Measurements from ENCODE around the gene SLC12A7. TPM values are rescaled to one million over a fixed set of nuclear protein-coding genes. Genes with fewer than 3 reads are reported as not detected.

SLC12A7 gene
- total RNA-seq, 1 experiment from 2014 or later: 30.8 TPM

GRCh38 chr5:1054018-1054798, 57.7 kb downstream of the SLC12A7 start:
- H3K23ac ChIP-seq (ENCODE audit: insufficient read length, low read depth, low read length): no peak overlapping the region
- no peak overlapping the region for H3K27ac ChIP-seq (ENCODE audit: insufficient read length, low read depth, low read length)
- no peak overlapping the region for H2BK12ac ChIP-seq (ENCODE audit: insufficient read length, low read depth, low read length)
- H3K27me3 Mint-ChIP-seq (ENCODE audit: low read depth): no peaks in the 10 kb centered on the region; the same call in 1 of the 2 replicates
- H3K27ac Mint-ChIP-seq: 0 out of 7 replicates have a peak overlapping the region, but pooled peaks of 1 of the 3 experiments have one; percentile 55
- H3K4me1 ChIP-seq (ENCODE audit: insufficient read depth, low read length): no peaks in the 10 kb centered on the region
- H3K18ac ChIP-seq (ENCODE audit: insufficient read length, low read depth, low read length): no peak overlapping the region
- no peak overlapping the region for H2BK20ac ChIP-seq (ENCODE audit: low read depth, low read length, poor library complexity, severe bottlenecking)
- H3K79me2 ChIP-seq (ENCODE audit: insufficient read depth, low read length): no peaks in the 10 kb centered on the region
- H3K9ac ChIP-seq (ENCODE audit: extremely low read depth, insufficient read length, low read length): no peak overlapping the region
- no peak overlapping the region for H3K4me3 Mint-ChIP-seq
- H3K9me3 ChIP-seq (ENCODE audit: control insufficient read depth, low read depth, low read length): no peaks in the 10 kb centered on the region
- H3K27me3 ChIP-seq (ENCODE audit: insufficient read depth, low read length): no peaks in the 10 kb centered on the region
- TF ChIP-seq, protein P1, sequence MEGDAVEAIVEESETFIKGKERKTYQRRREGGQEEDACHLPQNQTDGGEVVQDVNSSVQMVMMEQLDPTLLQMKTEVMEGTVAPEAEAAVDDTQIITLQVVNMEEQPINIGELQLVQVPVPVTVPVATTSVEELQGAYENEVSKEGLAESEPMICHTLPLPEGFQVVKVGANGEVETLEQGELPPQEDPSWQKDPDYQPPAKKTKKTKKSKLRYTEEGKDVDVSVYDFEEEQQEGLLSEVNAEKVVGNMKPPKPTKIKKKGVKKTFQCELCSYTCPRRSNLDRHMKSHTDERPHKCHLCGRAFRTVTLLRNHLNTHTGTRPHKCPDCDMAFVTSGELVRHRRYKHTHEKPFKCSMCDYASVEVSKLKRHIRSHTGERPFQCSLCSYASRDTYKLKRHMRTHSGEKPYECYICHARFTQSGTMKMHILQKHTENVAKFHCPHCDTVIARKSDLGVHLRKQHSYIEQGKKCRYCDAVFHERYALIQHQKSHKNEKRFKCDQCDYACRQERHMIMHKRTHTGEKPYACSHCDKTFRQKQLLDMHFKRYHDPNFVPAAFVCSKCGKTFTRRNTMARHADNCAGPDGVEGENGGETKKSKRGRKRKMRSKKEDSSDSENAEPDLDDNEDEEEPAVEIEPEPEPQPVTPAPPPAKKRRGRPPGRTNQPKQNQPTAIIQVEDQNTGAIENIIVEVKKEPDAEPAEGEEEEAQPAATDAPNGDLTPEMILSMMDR (conservative IDR thresholded peaks at IDR 0.05): no peak
- H2AFZ ChIP-seq (ENCODE audit: low read length): no peak overlapping the region
- H3K79me1 ChIP-seq (ENCODE audit: insufficient read depth, low read depth, low read length, poor library complexity, severe bottlenecking): no peaks in the 10 kb centered on the region
- no peak for DNase-seq
- peaks cover 6 to 35% (median 31%) of the 10 kb centered on the region in 3 experiments for H3K36me3 Mint-ChIP-seq (ENCODE audit: insufficient read depth in 1 of 3, low read depth in 3 of 3)
- H3K56ac ChIP-seq (ENCODE audit: insufficient read length, low read depth, low read length): no peak overlapping the region
- H2BK15ac ChIP-seq (ENCODE audit: low read depth, low read length): no peak overlapping the region
- H2BK5ac ChIP-seq (ENCODE audit: insufficient read length, low read length): no peak overlapping the region
- H4K8ac ChIP-seq (replicated peaks; ENCODE audit: insufficient read length, low read depth, low read length): no peak overlapping the region
- no peak overlapping the region for H3K4me2 ChIP-seq (ENCODE audit: insufficient read depth, insufficient read length, low read length)
- H3T11ph ChIP-seq (ENCODE audit: low read length): no peak overlapping the region
- no peaks in the 10 kb centered on the region for H3K9me3 Mint-ChIP-seq
- H4K91ac ChIP-seq (ENCODE audit: insufficient read length, low read depth, low read length): no peak overlapping the region
- H3K23me2 ChIP-seq (ENCODE audit: insufficient read length, low read depth, low read length, poor library complexity, severe bottlenecking): no peaks in the 10 kb centered on the region
- WGBS (ENCODE audit: extremely low coverage, insufficient read length, low lambda C conversion rate): no CpG with 5 or more reads among the region's 39 CpGs
- no peaks in the 10 kb centered on the region for H4K20me1 ChIP-seq (ENCODE audit: control insufficient read depth, insufficient read depth, insufficient read length)
- H2BK120ac ChIP-seq (ENCODE audit: low read depth, low read length, poor library complexity, severe bottlenecking): no peak overlapping the region
- no peak overlapping the region for H2AK5ac ChIP-seq (ENCODE audit: insufficient read length, low read length)
- no peaks in the 10 kb centered on the region for H3K4me1 Mint-ChIP-seq
- H3K4ac ChIP-seq (ENCODE audit: low read depth, low read length): no peak overlapping the region
- H3K14ac ChIP-seq (ENCODE audit: insufficient read depth, low read length): no peak overlapping the region
- H4K5ac ChIP-seq (ENCODE audit: insufficient read length, low read depth, low read length): no peak overlapping the region

Data from H9 (cell line).